ENCODE data around the gene SNRPA. TPM values are rescaled to one million over a fixed set of nuclear protein-coding genes. Genes with fewer than 3 reads are reported as not detected.

The SNRPA gene
- total and polyA plus RNA-seq, 7 donors: 21.5 to 43.6 (median 32.1) TPM

- intact Hi-C loops (cut with DNase I): no loop called here
- ATAC-seq: peak in 2 of 4 donors; percentile 10
- H3K27me3 ChIP-seq (ENCODE audit: insufficient read depth in 3 of 3, low read length in 2 of 3): no peaks in the 10 kb centered on the region
- H3K27ac ChIP-seq: no peak overlapping the region
- peaks cover 2 to 88% of the 10 kb centered on the region in 2 donors for H3K36me3 ChIP-seq (ENCODE audit: insufficient read depth in 1 of 2, low read depth in 1 of 2)
- 85 to 91% (median 88%) methylated on average over 18 of the region's 18 CpGs for WGBS, 3 donors
- no peak overlapping the region for H3K4me3 ChIP-seq
- H3K4me1 ChIP-seq: no peaks in the 10 kb centered on the region
- TF ChIP-seq CTCF (IDR thresholded peaks at IDR 0.05): no peak
- no peaks in the 10 kb centered on the region for H3K9me3 ChIP-seq
- DNase-seq: no peak
Observed at GRCh38 chr19:40704491-40705361, 46.3 kb upstream of the SNRPA start.

- Histone ChIP-seq H3K9me3 (no peaks in the 10 kb centered on the region), H3K4me1 (no peaks in the 10 kb centered on the region), H3K27me3 (ENCODE audit: insufficient read depth in 3 of 3, low read length in 2 of 3) (no peaks in the 10 kb centered on the region), H3K4me3 (no peak overlapping the region), H3K27ac (peak overlapping the region; percentile 18), H3K36me3 (ENCODE audit: insufficient read depth in 1 of 2, low read depth in 1 of 2) (peaks cover 2 to 89% of the 10 kb centered on the region in 2 donors)
- ATAC-seq (peak in 2 of 4 donors; percentile 22 to 55), DNase-seq (peak; percentile 65 to 81)
- WGBS, 3 donors: 77 to 79% (median 77%) methylated on average over 9 of the region's 9 CpGs
- no peak for TF ChIP-seq CTCF (IDR thresholded peaks at IDR 0.05)
- intact Hi-C loops (cut with DNase I): no loop called here
Observed at GRCh38 chr19:40705362-40705651, 45.7 kb upstream of the SNRPA start.

- no peak for TF ChIP-seq CTCF (IDR thresholded peaks at IDR 0.05)
- no peaks in the 10 kb centered on the region for H3K4me1 ChIP-seq
- intact Hi-C loops (cut with DNase I): no loop called here
- H3K27ac ChIP-seq: peak overlapping the region; percentile 18
- H3K36me3 ChIP-seq (ENCODE audit: insufficient read depth in 1 of 2, low read depth in 1 of 2): peaks cover 2 to 88% of the 10 kb centered on the region in 2 donors
- DNase-seq: no peak
- 52 to 58% (median 57%) methylated on average over 7 of the region's 7 CpGs for WGBS, 3 donors
- no peak overlapping the region for H3K4me3 ChIP-seq
- peak in 2 of 4 donors; percentile 31 to 50 for ATAC-seq
- H3K9me3 ChIP-seq: no peaks in the 10 kb centered on the region
- H3K27me3 ChIP-seq (ENCODE audit: insufficient read depth in 3 of 3, low read length in 2 of 3): no peaks in the 10 kb centered on the region
Observed at GRCh38 chr19:40705950-40706619, 44.9 kb upstream of the SNRPA start.

- Histone ChIP-seq H3K36me3 (ENCODE audit: insufficient read depth in 1 of 2, low read depth in 1 of 2) (peaks cover 2 to 88% of the 10 kb centered on the region in 2 donors), H3K4me3 (no peak overlapping the region), H3K27ac (no peak overlapping the region), H3K4me1 (no peaks in the 10 kb centered on the region), H3K27me3 (ENCODE audit: insufficient read depth in 3 of 3, low read length in 2 of 3) (no peaks in the 10 kb centered on the region), H3K9me3 (no peaks in the 10 kb centered on the region)
- WGBS, 3 donors: 96 to 97% (median 97%) methylated on average over 7 of the region's 7 CpGs
- ATAC-seq (no peak), DNase-seq (no peak)
- intact Hi-C loops (cut with DNase I): no loop called here
- TF ChIP-seq CTCF (IDR thresholded peaks at IDR 0.05): no peak
Observed at GRCh38 chr19:40707615-40708014, 43.4 kb upstream of the SNRPA start.

Measured in psoas muscle (tissue), 8 donors.